IMR-90 (cell line): Measurements from ENCODE around the gene GPR62. TPM values are rescaled to one million over a fixed set of nuclear protein-coding genes. Genes with fewer than 3 reads are reported as not detected.

Experiments used
- ATAC-seq: fragments of 200-7000 bp; cut with Tn5 transposase; 2 replicates; pipeline ENCODE4 v1.9.1; 2020; ENCODE audit warnings: low read depth, mild to moderate bottlenecking, moderate library complexity
- BruUV-seq: library from RNA; stranded (reverse); fragments of 400-500 nt; replicated peaks from 2 replicates; lab custom pipeline; 2021; lab: Mats Ljungman, UMichigan
- CTCF ChIA-PET: fragments of 300-600 bp; formaldehyde crosslinking; extraction: SDS; loops from one replicate; lab custom pipeline; 2021; ENCODE audit warnings: antibody characterized with exemption; lab: Yijun Ruan, JAX
- POLR2A ChIA-PET: fragments of 300-600 bp; sonication (Branson Sonifier 250); formaldehyde crosslinking; loops from one replicate; lab custom pipeline; 2022; ENCODE audit warnings: antibody characterized with exemption; ENCODE audit not compliant: unreplicated experiment; lab: Charles Lee
- DNase-seq: peaks from one replicate; pipeline ENCODE4 v3.0.0; 2013
- H2AFZ ChIP-seq: replicated peaks from 2 replicates; pipeline ENCODE3; 2013; ENCODE audit warnings: low read length, mild to moderate bottlenecking; ENCODE audit not compliant: poor library complexity
- H2AK5ac ChIP-seq: 2 replicates; pipeline ENCODE4 v1.6.1; 2013; ENCODE audit warnings: low read depth, low read length, inconsistent platforms
- H2AK9ac ChIP-seq: replicated peaks from 2 replicates; pipeline ENCODE3; 2013; ENCODE audit warnings: mild to moderate bottlenecking, low read depth, low read length, moderate library complexity; ENCODE audit not compliant: poor library complexity
- H2BK120ac ChIP-seq: 2 replicates; pipeline ENCODE4 v1.6.1; 2013; ENCODE audit warnings: low read depth, low read length, inconsistent platforms
- H2BK15ac ChIP-seq: 3 replicates; pipeline ENCODE4 v1.6.1; 2013; ENCODE audit warnings: low read depth, low read length, inconsistent platforms
- H2BK20ac ChIP-seq: 2 replicates; pipeline ENCODE4 v1.6.1; 2013; ENCODE audit warnings: low read depth, mild to moderate bottlenecking, inconsistent platforms, low read length, moderate library complexity
- H2BK5ac ChIP-seq: 2 replicates; pipeline ENCODE4 v1.6.1; 2013; ENCODE audit warnings: mild to moderate bottlenecking, low read depth, low read length, inconsistent platforms; ENCODE audit not compliant: poor library complexity, severe bottlenecking
- H3K14ac ChIP-seq: replicated peaks from 2 replicates; pipeline ENCODE4 v1.6.1; 2013; ENCODE audit warnings: low read depth, low read length, inconsistent platforms
- H3K18ac ChIP-seq: 2 replicates; pipeline ENCODE4 v1.6.1; 2013; ENCODE audit warnings: low read depth, low read length, control low read depth
- H3K23ac ChIP-seq: 2 replicates; pipeline ENCODE4 v1.6.1; 2013; ENCODE audit warnings: low read depth, low read length, inconsistent platforms
- H3K27ac ChIP-seq: 2 replicates; pipeline ENCODE4 v1.5.1; 2013; ENCODE audit warnings: mild to moderate bottlenecking, control low read depth, low read length; ENCODE audit not compliant: insufficient read depth
- H3K27me3 ChIP-seq: 2 replicates; pipeline ENCODE4 v1.6.1; 2013; ENCODE audit warnings: low read length; ENCODE audit not compliant: control insufficient read depth, insufficient read depth
- H3K36me3 ChIP-seq: 2 replicates; pipeline ENCODE4 v1.6.1; 2013; ENCODE audit warnings: low read length, mixed read lengths; ENCODE audit not compliant: control insufficient read depth, insufficient read depth
- H3K4ac ChIP-seq: 2 replicates; pipeline ENCODE4 v1.6.1; 2013; ENCODE audit warnings: low read depth, low read length, inconsistent platforms
- H3K4me1 ChIP-seq: 2 replicates; pipeline ENCODE4 v1.6.1; 2013; ENCODE audit warnings: low read length, mixed read lengths; ENCODE audit not compliant: control insufficient read depth, insufficient read depth
- H3K4me2 ChIP-seq: 2 replicates; pipeline ENCODE4 v1.6.1; 2013; ENCODE audit warnings: low read depth, mild to moderate bottlenecking, control low read depth, low read length, moderate library complexity
- H3K4me3 ChIP-seq: 2 replicates; pipeline ENCODE4 v1.5.1; 2013; ENCODE audit warnings: low read depth, mild to moderate bottlenecking, control low read depth, low read length, moderate library complexity; ENCODE audit not compliant: insufficient read depth
- H3K56ac ChIP-seq: 2 replicates; pipeline ENCODE4 v1.6.1; 2013; ENCODE audit warnings: low read length, inconsistent platforms; ENCODE audit not compliant: insufficient read depth; ENCODE audit errors: extremely low read depth
- H3K79me1 ChIP-seq, 2 experiments: 2 replicates each; pipeline ENCODE4 v1.6.1; 2013; ENCODE audit warnings: low read length in 2 of 2, inconsistent platforms in 1 of 2, low read depth in 1 of 2
- H3K9ac ChIP-seq: 2 replicates; pipeline ENCODE4 v1.6.1; 2013; ENCODE audit warnings: low read depth, low read length, control low read depth
- H3K9me1 ChIP-seq: 2 replicates; pipeline ENCODE4 v1.6.1; 2013; ENCODE audit warnings: low read length, inconsistent platforms; ENCODE audit not compliant: insufficient read depth
- H3K9me3 ChIP-seq: 2 replicates; pipeline ENCODE4 v1.6.1; 2013; ENCODE audit warnings: low read length; ENCODE audit not compliant: control insufficient read depth, insufficient read depth
- H4K20me1 ChIP-seq: 2 replicates; pipeline ENCODE4 v1.6.1; 2013; ENCODE audit warnings: low read length, inconsistent platforms; ENCODE audit not compliant: insufficient read depth
- H4K5ac ChIP-seq: 2 replicates; pipeline ENCODE4 v1.6.1; 2013; ENCODE audit warnings: mild to moderate bottlenecking, low read depth, low read length, control low read depth
- H4K8ac ChIP-seq, 2 experiments: 2 replicates each; pipeline ENCODE4 v1.6.1; 2013; ENCODE audit warnings: low read depth in 2 of 2, low read length in 2 of 2, control low read depth in 1 of 2, inconsistent platforms in 1 of 2
- H4K91ac ChIP-seq: 2 replicates; pipeline ENCODE4 v1.6.1; 2013; ENCODE audit warnings: low read depth, low read length, inconsistent platforms; ENCODE audit not compliant: insufficient read depth
- BHLHE40 ChIP-seq: fragments of 150-350 bp; IDR thresholded peaks from 2 replicates; pipeline ENCODE4 v1.6.1; 2016; ENCODE audit warnings: mild to moderate bottlenecking, low read depth, low read length
- CEBPB ChIP-seq: IDR thresholded peaks from 2 replicates; pipeline ENCODE4 v1.6.1; 2012; ENCODE audit warnings: low read depth, low read length, improper control_type of control experiment
- NFE2L2 ChIP-seq: fragments of 150-350 bp; IDR thresholded peaks from 2 replicates; pipeline ENCODE4 v1.6.1; 2016; ENCODE audit warnings: low read depth, mild to moderate bottlenecking, low read length
- POLR2A ChIP-seq: IDR thresholded peaks from 2 replicates; pipeline ENCODE4 v1.6.1; 2012; ENCODE audit warnings: mild to moderate bottlenecking, low read depth, low read length
- RCOR1 ChIP-seq: IDR thresholded peaks from 2 replicates; pipeline ENCODE4 v1.6.1; 2012; ENCODE audit warnings: mild to moderate bottlenecking, low read length, improper control_type of control experiment; ENCODE audit not compliant: insufficient replicate concordance
- SMC3 ChIP-seq: fragments of 150-350 bp; IDR thresholded peaks from 2 replicates; pipeline ENCODE4 v1.6.1; 2016; ENCODE audit warnings: low read depth, mild to moderate bottlenecking, antibody characterized with exemption, low read length, moderate library complexity
- WGBS, 2 experiments: methylation state at CpG; one replicate each; pipeline versions ENCODE4 v1.1.5 to v1.1.7; 2013; ENCODE audit warnings: missing lambda C conversion rate in 2 of 2; ENCODE audit not compliant: insufficient read length in 1 of 2; ENCODE audit errors: extremely low coverage in 2 of 2; 5-methylcytosine and 5-hydroxymethylcytosine counted together
- dilution Hi-C: fragments of 300-500 bp; cut with HindIII; formaldehyde crosslinking; loops from one replicate; pipeline ENCODE4 v1.14.3; 2018; ENCODE audit warnings: low sequenced_read_pairs; ENCODE audit not compliant: unreplicated experiment
- in situ Hi-C: fragments of 300-500 bp; cut with MboI; formaldehyde crosslinking; loops from 3 replicates; pipeline ENCODE4 v1.14.3; 2019; ENCODE audit warnings: low sequenced_read_pairs, inconsistent platforms, mixed read lengths
- intact Hi-C: fragments of 100-400 bp; cut with micrococcal nuclease; formaldehyde crosslinking; loops from 2 replicates; pipeline ENCODE4 v1.10.0; 2022
- polyA plus RNA-seq, 3 experiments: library from polyadenylated mRNA; depleted of rRNA; stranded (reverse); fragments of >200 nt; gene quantifications; 2 replicates each; pipeline ENCODE4 v1.2.3, GENCODE V29; 2012; ENCODE audit warnings: low replicate concordance in 1 of 3
- total RNA-seq: library from RNA; depleted of rRNA; stranded (reverse); fragments of >200 nt; gene quantifications from 2 replicates; pipeline ENCODE4 v1.2.3, GENCODE V29; 2012
- TF ChIP-seq, protein P1 (sequence below): fragments of 150-350 bp; IDR thresholded peaks from 2 replicates; pipeline ENCODE4 v1.6.1; 2017; ENCODE audit warnings: mild to moderate bottlenecking, antibody characterized with exemption, low read length, low read depth
- TF ChIP-seq, protein P2 (sequence below): conservative IDR thresholded peaks from 2 replicates; pipeline ENCODE4 v1.5.1; 2012; ENCODE audit warnings: mild to moderate bottlenecking, low read depth, low read length, improper control_type of control experiment

GPR62 gene
- total and polyA plus RNA-seq, 2 of the 4 experiments (the other 2 are of a cell fraction): under 0.01 TPM; not detected in 1

DNA sequence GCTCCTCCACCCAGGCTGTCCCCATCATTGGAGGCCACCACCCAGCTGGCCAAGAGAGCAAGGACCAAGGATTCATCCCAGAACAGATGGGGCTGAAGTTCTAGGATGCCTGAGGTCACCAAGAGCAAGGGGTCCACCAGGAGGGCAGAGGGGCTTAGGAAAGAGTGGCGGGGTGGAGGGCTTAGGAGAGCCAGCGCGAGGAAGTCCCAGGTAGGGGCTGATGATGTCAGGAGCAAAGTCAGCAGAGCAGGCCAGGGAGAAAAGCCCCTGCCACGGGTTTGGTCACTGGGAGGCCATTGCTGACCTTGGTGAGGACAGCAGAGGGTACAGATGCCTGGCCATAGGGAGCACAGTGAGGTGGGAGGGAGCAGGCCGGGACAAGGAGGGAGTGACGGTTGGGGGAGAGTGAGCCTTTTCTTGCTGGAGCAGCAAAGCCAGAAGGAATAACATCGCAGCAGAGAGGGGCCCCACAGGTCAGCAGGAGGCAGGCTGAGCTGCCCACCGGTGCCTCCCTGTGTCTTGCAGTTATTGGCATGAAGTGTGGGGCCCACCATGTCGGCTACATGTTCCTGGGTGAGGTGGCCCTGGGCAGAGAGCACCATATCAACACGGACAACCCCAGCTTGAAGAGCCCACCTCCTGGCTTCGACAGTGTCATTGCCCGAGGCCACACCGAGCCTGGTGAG is 7.8 kb upstream of the GPR62 start:
- H3K56ac ChIP-seq: no peak overlapping the region
- ChIA-PET CTCF (interaction anchor here (0.6 kb wide), 1 partner anchor 468 kb away, joined by 3 read pairs; no protein-coding TSS in a partner anchor), POLR2A (no interaction called here)
- no peak overlapping the region for H3K9ac ChIP-seq
- H2BK120ac ChIP-seq: no peak overlapping the region
- 53% methylated on average over 4 of the region's 13 CpGs; no CpG with 5 or more reads in 1 of the 2 experiments for WGBS, 2 experiments
- no peak overlapping the region for H2BK20ac ChIP-seq
- no peak overlapping the region for H2BK5ac ChIP-seq
- dilution Hi-C loops: no loop called here
- H3K9me3 ChIP-seq: no peaks in the 10 kb centered on the region
- DNase-seq: no peak
- H3K4ac ChIP-seq: no peak overlapping the region
- H2AK9ac ChIP-seq: no peak overlapping the region
- BruUV-seq: no TSS peak
- H3K27me3 ChIP-seq: no peaks in the 10 kb centered on the region
- H4K91ac ChIP-seq: no peak overlapping the region
- TF ChIP-seq, protein P1, sequence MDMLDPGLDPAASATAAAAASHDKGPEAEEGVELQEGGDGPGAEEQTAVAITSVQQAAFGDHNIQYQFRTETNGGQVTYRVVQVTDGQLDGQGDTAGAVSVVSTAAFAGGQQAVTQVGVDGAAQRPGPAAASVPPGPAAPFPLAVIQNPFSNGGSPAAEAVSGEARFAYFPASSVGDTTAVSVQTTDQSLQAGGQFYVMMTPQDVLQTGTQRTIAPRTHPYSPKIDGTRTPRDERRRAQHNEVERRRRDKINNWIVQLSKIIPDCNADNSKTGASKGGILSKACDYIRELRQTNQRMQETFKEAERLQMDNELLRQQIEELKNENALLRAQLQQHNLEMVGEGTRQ: no peak
- TF ChIP-seq SMC3 (no peak), CEBPB (no peak), RCOR1 (no peak), BHLHE40 (no peak), NFE2L2 (no peak), POLR2A (no peak)
- TF ChIP-seq, protein P2, sequence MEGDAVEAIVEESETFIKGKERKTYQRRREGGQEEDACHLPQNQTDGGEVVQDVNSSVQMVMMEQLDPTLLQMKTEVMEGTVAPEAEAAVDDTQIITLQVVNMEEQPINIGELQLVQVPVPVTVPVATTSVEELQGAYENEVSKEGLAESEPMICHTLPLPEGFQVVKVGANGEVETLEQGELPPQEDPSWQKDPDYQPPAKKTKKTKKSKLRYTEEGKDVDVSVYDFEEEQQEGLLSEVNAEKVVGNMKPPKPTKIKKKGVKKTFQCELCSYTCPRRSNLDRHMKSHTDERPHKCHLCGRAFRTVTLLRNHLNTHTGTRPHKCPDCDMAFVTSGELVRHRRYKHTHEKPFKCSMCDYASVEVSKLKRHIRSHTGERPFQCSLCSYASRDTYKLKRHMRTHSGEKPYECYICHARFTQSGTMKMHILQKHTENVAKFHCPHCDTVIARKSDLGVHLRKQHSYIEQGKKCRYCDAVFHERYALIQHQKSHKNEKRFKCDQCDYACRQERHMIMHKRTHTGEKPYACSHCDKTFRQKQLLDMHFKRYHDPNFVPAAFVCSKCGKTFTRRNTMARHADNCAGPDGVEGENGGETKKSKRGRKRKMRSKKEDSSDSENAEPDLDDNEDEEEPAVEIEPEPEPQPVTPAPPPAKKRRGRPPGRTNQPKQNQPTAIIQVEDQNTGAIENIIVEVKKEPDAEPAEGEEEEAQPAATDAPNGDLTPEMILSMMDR: no peak
- H3K4me2 ChIP-seq: no peak overlapping the region
- no peak overlapping the region for H3K18ac ChIP-seq
- no peak overlapping the region for H3K27ac ChIP-seq
- H2AK5ac ChIP-seq: no peak overlapping the region
- H2BK15ac ChIP-seq: no peak overlapping the region
- no peak overlapping the region for H4K5ac ChIP-seq
- H3K4me3 ChIP-seq: no peak overlapping the region
- H3K36me3 ChIP-seq: peaks cover 2% of the 10 kb centered on the region; the same call in 1 of the 2 replicates
- in situ Hi-C loops: loop anchor here (25.0 kb wide), 1 partner anchor 560 kb away; the partner anchor contains the start of genes MANF and RBM15B
- H4K8ac ChIP-seq: no peak overlapping the region
- H3K14ac ChIP-seq: no peak overlapping the region
- no peak overlapping the region for H2AFZ ChIP-seq
- H3K4me1 ChIP-seq: peaks cover 9% of the 10 kb centered on the region
- H3K23ac ChIP-seq: no peak overlapping the region
- H3K9me1 ChIP-seq: peaks cover 12% of the 10 kb centered on the region
- no peak for ATAC-seq
- H3K79me1 ChIP-seq: peaks cover 5 to 12% of the 10 kb centered on the region in 2 experiments; a peak in 2 of 4 replicates
- no peaks in the 10 kb centered on the region for H4K20me1 ChIP-seq
- intact Hi-C loops: no loop called here
